Keratinocyte (primary cell): ENCODE measurements around the gene ABCA8. TPM values are rescaled to one million over a fixed set of nuclear protein-coding genes. Genes with fewer than 3 reads are reported as not detected.

Experiments
- DNase-seq: peaks from one replicate; pipeline ENCODE4 v3.0.0-alpha.2; 2011; ENCODE audit warnings: low read depth, missing footprints, low spot score
- FAIRE-seq: peaks from 2 replicates; lab custom pipeline; 2011; peaks lifted over from hg19 to GRCh38; lab: Jason Lieb, UNC
- H2AFZ ChIP-seq: 2 replicates; pipeline ENCODE4 v1.6.0; 2012; ENCODE audit warnings: low read length, control low read depth, inconsistent platforms; ENCODE audit not compliant: control insufficient read depth
- H3K27ac ChIP-seq: 2 replicates; pipeline ENCODE4 v1.5.1; 2011; ENCODE audit warnings: low read length; ENCODE audit not compliant: control insufficient read depth, insufficient read depth
- H3K27me3 ChIP-seq: 3 replicates; pipeline ENCODE4 v1.6.0; 2011; ENCODE audit warnings: low read length; ENCODE audit not compliant: control insufficient read depth, insufficient read depth; ENCODE audit errors: extremely low read depth
- H3K36me3 ChIP-seq, 2 experiments: 2 replicates in 1 of 2; 3 replicates in 1 of 2; pipeline ENCODE4 v1.5.1; 2011; ENCODE audit warnings: low read length in 2 of 2, mild to moderate bottlenecking in 1 of 2; ENCODE audit not compliant: control insufficient read depth in 2 of 2, insufficient read depth in 2 of 2; ENCODE audit errors: extremely low read depth in 1 of 2
- H3K4me1 ChIP-seq: 3 replicates; pipeline ENCODE4 v1.5.1; 2011; ENCODE audit warnings: low read length; ENCODE audit not compliant: control insufficient read depth, insufficient read depth; ENCODE audit errors: extremely low read depth
- H3K4me2 ChIP-seq: 3 replicates; pipeline ENCODE4 v1.6.0; 2011; ENCODE audit warnings: low read depth, low read length; ENCODE audit not compliant: control insufficient read depth, insufficient read depth; ENCODE audit errors: extremely low read depth
- H3K4me3 ChIP-seq, 3 experiments: fragments of 200-600 bp in 1 of 3; sonication (generic) in 1 of 3; 2 replicates in 2 of 3; 3 replicates in 1 of 3; pipeline ENCODE4 v1.5.1; 2011 to 2016; ENCODE audit warnings: low read length in 3 of 3, mild to moderate bottlenecking in 3 of 3, control low read depth in 2 of 3, inconsistent platforms in 1 of 3, low read depth in 1 of 3, mixed read lengths in 1 of 3, mixed run types in 1 of 3, moderate library complexity in 1 of 3; ENCODE audit not compliant: control insufficient read depth in 2 of 3, insufficient read depth in 2 of 3; ENCODE audit errors: extremely low read depth in 1 of 3
- H3K79me2 ChIP-seq: 2 replicates; pipeline ENCODE4 v1.6.0; 2012; ENCODE audit warnings: low read length; ENCODE audit not compliant: control insufficient read depth, insufficient read depth
- H3K9ac ChIP-seq: 3 replicates; pipeline ENCODE4 v1.6.0; 2011; ENCODE audit warnings: low read length; ENCODE audit not compliant: control insufficient read depth, insufficient read depth; ENCODE audit errors: extremely low read depth
- H3K9me1 ChIP-seq: 3 replicates; pipeline ENCODE4 v1.6.0; 2011; ENCODE audit warnings: low read length; ENCODE audit not compliant: control insufficient read depth, insufficient read depth; ENCODE audit errors: extremely low read depth
- H3K9me3 ChIP-seq: 2 replicates; pipeline ENCODE4 v1.5.1; 2012; ENCODE audit warnings: low read depth, low read length; ENCODE audit not compliant: control insufficient read depth
- H4K20me1 ChIP-seq: 3 replicates; pipeline ENCODE4 v1.6.0; 2011; ENCODE audit warnings: low read length; ENCODE audit not compliant: control insufficient read depth, insufficient read depth; ENCODE audit errors: extremely low read depth
- EZH2 ChIP-seq: IDR thresholded peaks from one replicate; pipeline ENCODE4 v1.6.1; 2012; ENCODE audit warnings: inconsistent platforms, mild to moderate bottlenecking, low read length, moderate library complexity
- dilution Hi-C: fragments of 300-500 bp; cut with MboI; formaldehyde crosslinking; loops from one replicate; pipeline ENCODE4 v1.7.0; 2020; ENCODE audit warnings: low sequenced_read_pairs; ENCODE audit not compliant: extremely low pct_ligation_motif_present
- polyA plus RNA-seq, 5 experiments: library from polyadenylated mRNA; depleted of rRNA in 3 of 5; stranded (reverse) in 3 of 5; stranded (forward) in 1 of 5; unstranded in 1 of 5; fragments of >200 nt; gene quantifications; 1 replicate in 1 of 5; 2 replicates in 3 of 5; 3 replicates in 1 of 5; pipeline versions ENCODE4 v1.2.1 to v1.2.3, GENCODE V29; 2011 to 2012; ENCODE audit warnings: missing spikeins in 2 of 5, low read depth in 1 of 5, low replicate concordance in 1 of 5
- TF ChIP-seq, protein P1 (sequence below), 3 experiments: IDR thresholded peaks in 1 of 3; conservative IDR thresholded peaks in 1 of 3; optimal IDR thresholded peaks in 1 of 3; 2 replicates in 2 of 3; 3 replicates in 1 of 3; pipeline versions ENCODE3 to v1.5.1; 2011; ENCODE audit warnings: low read length in 3 of 3, mild to moderate bottlenecking in 3 of 3, moderate library complexity in 2 of 3, control low read depth in 1 of 3, inconsistent platforms in 1 of 3; ENCODE audit not compliant: insufficient read depth in 2 of 3; ENCODE audit errors: extremely low read depth in 1 of 3

ABCA8 gene
- polyA plus RNA-seq, 1 donor (not counting 4 experiments of a cell fraction or from before 2014, with no cell fraction given): 0.01 TPM

DNA sequence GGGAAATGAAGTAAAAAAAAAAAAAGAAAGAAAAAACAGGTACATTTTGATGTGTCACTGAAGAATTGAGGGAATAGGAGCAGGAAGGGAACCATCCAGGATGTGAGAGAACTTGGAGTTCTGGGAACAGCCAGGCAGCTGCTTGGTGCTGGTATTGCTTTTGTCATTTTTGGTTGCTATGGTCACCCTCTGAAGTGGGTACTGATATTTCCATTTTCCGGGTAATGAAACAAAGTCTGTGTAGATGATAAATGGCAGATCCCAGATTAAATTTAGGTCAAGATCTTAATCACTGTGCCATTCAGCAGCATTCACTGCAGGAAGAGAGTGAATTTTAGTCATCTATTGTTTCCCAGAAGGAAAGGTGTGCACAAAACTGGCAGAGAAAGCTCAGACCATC is 93.6 kb downstream of the ABCA8 start:
- Histone ChIP-seq H3K9me1 (no peaks in the 10 kb centered on the region), H3K4me1 (no peaks in the 10 kb centered on the region), H3K79me2 (no peaks in the 10 kb centered on the region), H3K9me3 (no peaks in the 10 kb centered on the region), H3K4me3 (no peak overlapping the region), H3K36me3 (no peaks in the 10 kb centered on the region), H2AFZ (no peak overlapping the region), H3K9ac (no peak overlapping the region), H3K27ac (no peak overlapping the region), H3K4me2 (no peak overlapping the region), H4K20me1 (no peaks in the 10 kb centered on the region), H3K27me3 (no peaks in the 10 kb centered on the region)
- dilution Hi-C loops: no loop called here
- DNase-seq: no peak
- TF ChIP-seq EZH2: no peak
- TF ChIP-seq, protein P1, sequence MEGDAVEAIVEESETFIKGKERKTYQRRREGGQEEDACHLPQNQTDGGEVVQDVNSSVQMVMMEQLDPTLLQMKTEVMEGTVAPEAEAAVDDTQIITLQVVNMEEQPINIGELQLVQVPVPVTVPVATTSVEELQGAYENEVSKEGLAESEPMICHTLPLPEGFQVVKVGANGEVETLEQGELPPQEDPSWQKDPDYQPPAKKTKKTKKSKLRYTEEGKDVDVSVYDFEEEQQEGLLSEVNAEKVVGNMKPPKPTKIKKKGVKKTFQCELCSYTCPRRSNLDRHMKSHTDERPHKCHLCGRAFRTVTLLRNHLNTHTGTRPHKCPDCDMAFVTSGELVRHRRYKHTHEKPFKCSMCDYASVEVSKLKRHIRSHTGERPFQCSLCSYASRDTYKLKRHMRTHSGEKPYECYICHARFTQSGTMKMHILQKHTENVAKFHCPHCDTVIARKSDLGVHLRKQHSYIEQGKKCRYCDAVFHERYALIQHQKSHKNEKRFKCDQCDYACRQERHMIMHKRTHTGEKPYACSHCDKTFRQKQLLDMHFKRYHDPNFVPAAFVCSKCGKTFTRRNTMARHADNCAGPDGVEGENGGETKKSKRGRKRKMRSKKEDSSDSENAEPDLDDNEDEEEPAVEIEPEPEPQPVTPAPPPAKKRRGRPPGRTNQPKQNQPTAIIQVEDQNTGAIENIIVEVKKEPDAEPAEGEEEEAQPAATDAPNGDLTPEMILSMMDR (optimal IDR thresholded peaks at IDR 0.05 in 1 of 3, IDR thresholded peaks at IDR 0.05 in 1 of 3, conservative IDR thresholded peaks at IDR 0.05 in 1 of 3; ENCODE audit: extremely low read depth in 1 of 3, insufficient read depth in 2 of 3, low read length in 3 of 3): no peak
- FAIRE-seq: no peak

DNA sequence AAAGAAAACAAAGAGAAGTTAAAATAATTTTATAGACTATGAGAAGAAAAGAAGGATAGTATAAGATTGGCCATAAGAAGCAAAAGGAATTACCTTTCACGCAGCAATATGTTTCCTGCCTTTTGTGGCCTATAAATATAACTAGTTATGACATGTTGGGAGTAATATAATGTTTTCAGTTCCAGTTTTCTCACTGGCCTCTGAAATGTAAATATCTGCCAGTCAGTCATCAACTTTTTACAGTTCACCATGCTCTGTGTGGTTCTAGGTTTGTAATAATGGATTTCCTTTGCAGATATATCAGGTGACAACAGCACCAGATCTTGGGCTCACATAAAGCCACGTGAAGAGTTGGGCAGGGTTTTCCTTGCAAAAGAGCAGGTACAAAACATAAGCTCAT is 94.3 kb downstream of the ABCA8 start:
- Histone ChIP-seq H3K4me2 (no peak overlapping the region), H3K9ac (no peak overlapping the region), H3K27me3 (no peaks in the 10 kb centered on the region), H3K9me3 (no peaks in the 10 kb centered on the region), H3K36me3 (no peaks in the 10 kb centered on the region), H3K4me1 (no peaks in the 10 kb centered on the region), H3K27ac (no peak overlapping the region), H4K20me1 (no peaks in the 10 kb centered on the region), H3K4me3 (no peak overlapping the region), H3K9me1 (no peaks in the 10 kb centered on the region), H3K79me2 (no peaks in the 10 kb centered on the region), H2AFZ (no peak overlapping the region)
- dilution Hi-C loops: no loop called here
- TF ChIP-seq, protein P1 (optimal IDR thresholded peaks at IDR 0.05 in 1 of 3, IDR thresholded peaks at IDR 0.05 in 1 of 3, conservative IDR thresholded peaks at IDR 0.05 in 1 of 3; ENCODE audit: extremely low read depth in 1 of 3, insufficient read depth in 2 of 3, low read length in 3 of 3): no peak
- no peak for TF ChIP-seq EZH2
- DNase-seq (no peak), FAIRE-seq (no peak)
